ENCODE measurements around the gene CEMIP.
"Not testable (repeated sequence)": the region's sequence is repeated elsewhere in the genome, so short reads cannot be mapped to it uniquely, and the experiment has no call there.

Gene CEMIP

DNA sequence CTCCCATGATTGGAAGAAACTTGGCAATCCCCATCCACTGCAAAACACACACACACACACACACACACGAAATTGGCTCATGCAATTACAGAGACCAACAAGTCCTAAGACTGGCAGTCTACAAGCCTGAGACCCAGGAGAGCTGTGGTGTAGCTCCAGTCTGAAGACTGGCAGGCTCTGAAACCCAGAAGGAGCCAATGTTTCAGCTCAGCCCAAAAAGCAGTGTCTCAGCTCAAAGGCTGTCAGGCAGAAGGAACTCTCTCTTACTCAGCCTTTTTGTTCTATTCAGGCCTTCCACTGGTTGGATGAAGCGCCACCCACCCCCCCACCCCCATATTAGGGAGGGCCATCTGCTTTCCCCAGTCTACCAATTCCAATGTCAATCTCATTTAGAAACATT, 178.4 kb downstream of the CEMIP start:
- in situ Hi-C loops (cut with HindIII; ENCODE audit: low pct_unique_long_range_greater_than_20kb, low sequenced_read_pairs), result no loop called here
- DNase-seq (ENCODE audit: low read depth in 1 of 2, low spot score in 1 of 2), result no peak

DNA sequence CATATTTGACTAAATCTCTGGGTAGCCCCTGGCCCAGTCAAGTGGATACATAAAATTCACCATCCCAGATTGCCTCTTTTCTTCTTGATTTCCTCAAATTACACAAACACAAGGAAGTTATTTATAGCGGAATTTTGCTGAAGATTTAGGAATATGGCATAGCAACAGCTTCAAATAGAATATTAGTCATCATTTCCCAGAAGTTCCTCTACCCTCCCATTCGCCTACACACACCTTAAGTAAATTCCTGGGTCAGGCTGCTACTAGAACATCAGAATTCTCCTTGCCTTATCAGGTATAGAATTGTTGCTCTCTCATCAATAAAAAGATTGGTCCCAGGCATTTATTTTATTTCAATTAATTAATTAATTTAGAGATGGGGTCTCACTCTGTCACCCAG, 178.8 kb downstream of the CEMIP start:
- no peak for DNase-seq (ENCODE audit: low read depth in 1 of 2, low spot score in 1 of 2)
- TF ChIP-seq JUND (IDR thresholded peaks at IDR 0.05; ENCODE audit: low read depth), result no peak
- in situ Hi-C loops (cut with HindIII; ENCODE audit: low pct_unique_long_range_greater_than_20kb, low sequenced_read_pairs), result no loop called here

More for the DNA sequence above, 178.4 kb downstream of the CEMIP start:
- no peak for TF ChIP-seq JUND (IDR thresholded peaks at IDR 0.05; ENCODE audit: low read depth)

DNA sequence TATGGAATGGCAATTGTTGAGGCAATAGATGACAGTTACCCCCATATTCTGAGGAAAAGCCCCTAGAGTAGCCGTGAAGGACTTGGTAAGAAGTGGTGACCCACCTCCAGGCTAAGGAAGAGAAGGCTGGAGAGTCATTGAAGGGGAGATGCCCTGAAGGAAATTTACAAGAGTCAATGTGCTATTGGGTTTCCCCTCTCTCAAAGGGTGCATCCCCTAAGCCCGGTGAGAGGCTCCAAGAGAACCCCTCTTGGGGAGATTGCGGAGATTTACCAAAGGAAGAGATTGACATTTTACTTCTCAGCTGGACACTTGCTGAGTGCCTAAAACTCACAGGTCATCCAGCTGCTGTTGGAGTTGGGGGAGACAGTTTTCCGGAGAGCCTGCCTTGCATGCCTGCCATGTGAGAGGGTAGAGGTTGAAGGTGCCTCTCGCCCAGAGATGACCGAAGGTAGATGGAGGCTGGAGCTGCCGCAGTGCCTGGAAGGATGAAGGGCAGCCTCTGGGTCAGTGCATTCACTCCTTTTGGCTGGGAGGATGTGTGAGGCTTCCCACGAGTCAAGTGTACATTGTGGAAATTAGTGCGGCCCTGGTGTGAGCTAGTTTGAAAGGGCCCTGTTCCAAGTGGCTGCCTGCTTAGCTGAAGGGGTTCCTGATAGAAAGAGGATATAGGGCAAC, 179.8 kb downstream of the CEMIP start:
- DNase-seq (ENCODE audit: low read depth in 1 of 2, low spot score in 1 of 2), result no peak
- TF ChIP-seq JUND (IDR thresholded peaks at IDR 0.05; ENCODE audit: low read depth), result no peak
- in situ Hi-C loops (cut with HindIII; ENCODE audit: low pct_unique_long_range_greater_than_20kb, low sequenced_read_pairs), result no loop called here

DNA sequence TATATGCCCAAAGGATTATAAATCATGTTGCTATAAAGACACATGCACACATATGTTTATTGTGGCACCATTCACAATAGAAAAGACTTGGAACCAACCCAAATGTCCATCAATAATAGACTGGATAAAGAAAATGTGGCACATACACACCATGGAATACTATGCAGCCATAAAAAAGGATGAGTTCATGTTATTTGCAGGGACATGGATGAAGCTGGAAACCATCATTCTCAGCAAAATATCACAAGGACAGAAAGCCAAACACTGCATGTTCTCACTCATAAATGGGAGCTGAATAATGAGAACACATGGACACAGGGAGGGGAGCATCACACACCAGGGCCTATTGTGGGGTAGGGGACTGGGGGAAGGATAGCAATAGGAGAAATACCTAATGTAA, 186.3 kb downstream of the CEMIP start:
- in situ Hi-C loops (cut with HindIII; ENCODE audit: low pct_unique_long_range_greater_than_20kb, low sequenced_read_pairs), result not testable (repeated sequence)

GRCh38 chr15:80966431-80967197, 187.4 kb downstream of the CEMIP start:
- TF ChIP-seq JUND (IDR thresholded peaks at IDR 0.05; ENCODE audit: low read depth), result no peak
- in situ Hi-C loops (cut with HindIII; ENCODE audit: low pct_unique_long_range_greater_than_20kb, low sequenced_read_pairs), result no loop called here
- no peak for DNase-seq (ENCODE audit: low read depth in 1 of 2, low spot score in 1 of 2)

More for the DNA sequence above, 186.3 kb downstream of the CEMIP start:
- DNase-seq (ENCODE audit: low read depth in 1 of 2, low spot score in 1 of 2), result not testable (repeated sequence)

- in situ Hi-C loops (cut with HindIII; ENCODE audit: low pct_unique_long_range_greater_than_20kb, low sequenced_read_pairs), result no loop called here
- peak in 1 of 2 experiments; percentile 65 for DNase-seq (ENCODE audit: low read depth in 1 of 2, low spot score in 1 of 2)
- no peak for TF ChIP-seq JUND (IDR thresholded peaks at IDR 0.05; ENCODE audit: low read depth)
Observed at GRCh38 chr15:80967451-80967850, 188.3 kb downstream of the CEMIP start.

DNA sequence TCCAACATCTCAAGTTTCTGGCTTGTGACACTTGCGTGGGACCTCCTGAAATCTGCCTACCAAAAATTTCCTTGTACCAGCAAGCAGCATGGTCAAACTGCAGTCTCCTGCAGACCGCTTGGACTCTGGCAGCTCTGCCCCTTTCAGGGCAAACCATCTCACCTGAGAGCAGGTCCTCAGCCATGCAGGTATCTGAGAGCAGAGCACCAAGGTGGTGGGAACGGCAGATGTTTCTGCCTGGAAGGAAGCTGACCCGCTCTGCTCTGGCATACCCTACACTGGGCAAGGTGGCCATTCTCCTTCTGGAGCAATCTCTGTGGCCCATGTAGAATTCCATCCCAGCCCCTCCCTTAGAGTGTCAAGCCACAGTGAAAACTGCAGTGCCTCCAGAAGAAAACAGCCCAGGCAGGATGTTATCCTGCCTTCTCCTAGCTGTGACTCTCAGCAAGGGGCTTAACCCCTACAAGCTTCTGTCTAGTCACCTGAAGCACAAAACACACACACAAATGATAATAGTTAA, 188.9 kb downstream of the CEMIP start:
- no peak for TF ChIP-seq JUND (IDR thresholded peaks at IDR 0.05; ENCODE audit: low read depth)
- in situ Hi-C loops (cut with HindIII; ENCODE audit: low pct_unique_long_range_greater_than_20kb, low sequenced_read_pairs), result no loop called here
- DNase-seq (ENCODE audit: low read depth in 1 of 2, low spot score in 1 of 2), result no peak

DNA sequence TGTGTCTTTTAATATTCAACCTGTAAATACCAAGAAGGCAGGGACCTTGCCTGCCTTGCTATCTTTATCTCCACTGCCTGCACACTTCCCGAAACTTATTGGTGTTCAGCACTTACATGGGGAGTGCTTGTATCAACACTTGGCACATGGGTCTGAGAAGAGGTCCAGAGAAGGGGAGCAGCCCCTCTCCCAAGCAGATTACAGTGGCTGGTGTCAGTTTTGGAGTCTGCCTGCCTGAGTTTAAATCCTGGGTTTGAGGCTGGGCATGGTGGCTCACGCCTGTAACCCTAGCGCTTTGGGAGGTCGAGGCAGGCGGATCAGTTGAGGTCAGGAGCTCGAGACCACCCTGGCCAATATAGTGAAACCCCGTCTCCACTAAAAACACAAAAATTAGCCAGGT, 190.1 kb downstream of the CEMIP start:
- no peak for TF ChIP-seq JUND (IDR thresholded peaks at IDR 0.05; ENCODE audit: low read depth)
- no peak for DNase-seq (ENCODE audit: low read depth in 1 of 2, low spot score in 1 of 2)
- in situ Hi-C loops (cut with HindIII; ENCODE audit: low pct_unique_long_range_greater_than_20kb, low sequenced_read_pairs), result no loop called here

DNA sequence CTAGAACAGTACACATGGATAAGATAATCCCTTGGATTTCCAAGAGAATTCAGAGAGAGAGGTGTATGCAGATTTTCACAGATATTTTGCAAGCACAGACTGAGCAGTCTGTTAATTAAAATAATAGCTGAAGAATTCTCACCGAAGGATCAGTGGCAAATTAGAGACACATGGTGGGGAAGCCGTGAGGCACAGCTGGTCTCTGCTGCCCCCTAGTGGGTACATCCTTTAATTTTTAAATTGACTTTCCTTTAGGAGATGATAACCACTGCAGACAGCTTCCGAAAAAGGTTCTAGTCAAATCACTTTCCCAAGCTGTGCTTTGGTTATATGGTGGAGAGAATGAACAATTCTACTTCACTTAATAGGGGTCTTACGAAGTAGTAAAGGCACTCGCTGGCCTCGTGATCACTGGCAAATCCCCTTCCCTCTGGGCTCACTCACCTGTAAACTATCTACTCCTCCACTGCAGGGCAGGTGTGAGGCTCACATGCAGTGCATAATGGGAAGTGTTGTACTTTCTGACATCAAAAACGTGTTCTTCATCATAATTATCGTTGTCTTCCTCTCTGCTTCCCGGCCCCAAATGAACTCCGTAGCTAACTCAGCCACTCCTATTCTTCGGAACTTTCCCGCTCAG, 191.0 kb downstream of the CEMIP start:
- in situ Hi-C loops (cut with HindIII; ENCODE audit: low pct_unique_long_range_greater_than_20kb, low sequenced_read_pairs), result no loop called here
- DNase-seq (ENCODE audit: low read depth in 1 of 2, low spot score in 1 of 2), result peak; percentile 38 to 69
- no peak for TF ChIP-seq JUND (IDR thresholded peaks at IDR 0.05; ENCODE audit: low read depth)

DNA sequence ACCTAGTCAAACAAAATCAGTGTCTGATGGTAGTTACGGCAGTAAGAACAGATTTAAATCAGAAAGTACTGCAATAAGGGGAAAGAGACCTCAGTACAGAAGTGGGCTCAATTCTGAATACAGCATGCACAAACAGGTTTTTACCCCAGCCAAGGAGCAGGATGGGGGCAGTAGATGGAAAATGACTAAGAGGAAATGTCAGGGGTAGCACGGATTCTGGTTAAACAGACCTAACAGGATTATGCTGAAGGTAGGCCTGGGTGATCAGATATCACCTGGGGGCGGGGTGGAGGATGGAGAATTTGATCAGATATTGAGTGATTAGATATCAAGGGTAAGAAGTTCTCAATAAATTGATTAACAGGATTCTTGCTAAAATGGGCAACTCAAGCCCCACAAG, 191.5 kb downstream of the CEMIP start:
- DNase-seq (ENCODE audit: low read depth in 1 of 2, low spot score in 1 of 2), result no peak

DNA sequence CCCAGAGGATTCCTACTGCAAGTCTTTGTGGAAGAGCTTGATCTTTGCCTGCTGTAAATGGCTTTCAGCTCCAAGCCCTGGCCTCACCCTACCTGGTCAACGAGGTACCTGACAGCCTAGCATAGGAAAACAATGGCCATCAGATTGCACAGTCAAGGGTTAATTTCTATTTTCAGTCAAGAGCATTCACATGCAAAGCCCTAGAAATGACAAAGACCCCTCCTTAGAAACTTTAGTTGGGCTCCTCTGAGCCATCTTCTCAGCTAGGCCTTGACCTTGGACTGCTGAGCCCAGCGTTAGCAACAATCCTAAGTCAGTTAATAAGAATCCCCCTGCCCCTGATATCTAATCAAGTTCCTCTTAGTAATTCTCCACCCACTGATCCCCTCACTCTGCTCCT, 192.0 kb downstream of the CEMIP start:
- no peak for TF ChIP-seq JUND (IDR thresholded peaks at IDR 0.05; ENCODE audit: low read depth)
- in situ Hi-C loops (cut with HindIII; ENCODE audit: low pct_unique_long_range_greater_than_20kb, low sequenced_read_pairs), result no loop called here
- DNase-seq (ENCODE audit: low read depth in 1 of 2, low spot score in 1 of 2), result no peak

More for the DNA sequence above, 191.5 kb downstream of the CEMIP start:
- in situ Hi-C loops (cut with HindIII; ENCODE audit: low pct_unique_long_range_greater_than_20kb, low sequenced_read_pairs), result no loop called here
- no peak for TF ChIP-seq JUND (IDR thresholded peaks at IDR 0.05; ENCODE audit: low read depth)

- no peak for DNase-seq (ENCODE audit: low read depth in 1 of 2, low spot score in 1 of 2)
- in situ Hi-C loops (cut with HindIII; ENCODE audit: low pct_unique_long_range_greater_than_20kb, low sequenced_read_pairs), result no loop called here
- no peak for TF ChIP-seq JUND (IDR thresholded peaks at IDR 0.05; ENCODE audit: low read depth)
Observed at GRCh38 chr15:80972276-80972675, 193.1 kb downstream of the CEMIP start.

DNA sequence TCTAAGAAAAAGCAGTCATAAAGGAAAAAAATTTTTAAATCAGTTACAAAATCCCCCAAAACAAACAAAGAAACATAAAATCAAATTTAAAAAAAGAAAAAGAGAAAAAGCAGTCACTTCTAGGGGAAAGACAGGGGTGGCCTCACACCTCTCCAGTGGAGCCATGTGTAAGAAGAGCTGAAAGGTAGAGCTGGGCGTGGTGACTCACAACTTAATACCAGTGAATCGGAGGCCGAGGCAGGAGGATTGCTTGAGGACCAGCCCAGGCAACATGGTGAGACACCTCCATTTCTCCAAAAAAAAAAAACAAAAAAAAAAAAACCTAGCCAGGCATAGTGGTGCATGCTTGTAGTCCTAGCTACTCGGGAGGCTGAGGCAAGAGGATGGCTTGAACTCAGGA, 195.7 kb downstream of the CEMIP start:
- in situ Hi-C loops (cut with HindIII; ENCODE audit: low pct_unique_long_range_greater_than_20kb, low sequenced_read_pairs), result no loop called here
- TF ChIP-seq JUND (IDR thresholded peaks at IDR 0.05; ENCODE audit: low read depth), result no peak
- no peak for DNase-seq (ENCODE audit: low read depth in 1 of 2, low spot score in 1 of 2)

Data from T47D (cell line).